AG04450 (cell line): ENCODE measurements around the gene CDC42BPA. TPM values are rescaled to one million over a fixed set of nuclear protein-coding genes. Genes with fewer than 3 reads are reported as not detected.

ENCODE experiments used
- CTCF ChIA-PET: fragments of 300-600, 350-600 bp; formaldehyde crosslinking; extraction: SDS; loops from one replicate; lab custom pipeline; 2022; ENCODE audit warnings: antibody characterized with exemption, inconsistent platforms; lab: Charles Lee
- POLR2A ChIA-PET: fragments of 350-600 bp; formaldehyde crosslinking; extraction: SDS; loops from one replicate; lab custom pipeline; 2021; ENCODE audit warnings: antibody characterized with exemption, inconsistent platforms; lab: Yijun Ruan, JAX
- DNase-seq: peaks from one replicate; pipeline ENCODE4 v3.0.0-alpha.2; 2011; ENCODE audit warnings: low read depth, low spot score
- H3K27ac ChIP-seq: one replicate; pipeline ENCODE4 v1.5.1; 2012; ENCODE audit warnings: low read depth, low read length, control low read depth
- H3K27me3 ChIP-seq: one replicate; pipeline ENCODE4 v1.6.0; 2012; ENCODE audit warnings: low read length; ENCODE audit not compliant: control insufficient read depth, insufficient read depth
- H3K4me3 ChIP-seq: 2 replicates; pipeline ENCODE4 v1.5.1; 2011; ENCODE audit warnings: mild to moderate bottlenecking, low read depth, low read length, control low read depth
- H3K9me3 ChIP-seq: 2 replicates; pipeline ENCODE4 v1.5.1; 2012; ENCODE audit warnings: low read length; ENCODE audit not compliant: control insufficient read depth, insufficient read depth
- polyA plus RNA-seq: library from polyadenylated mRNA; depleted of rRNA; stranded (reverse); fragments of >200 nt; gene quantifications from 2 replicates; pipeline ENCODE4 v1.2.3, GENCODE V29; 2011
- TF ChIP-seq, protein P1 (sequence below): IDR thresholded peaks from 2 replicates; pipeline ENCODE4 v1.5.1; 2011; ENCODE audit warnings: low read depth, low read length, control low read depth, inconsistent platforms

Gene CDC42BPA
- polyA plus RNA-seq, 1 experiment = 30.7 TPM

DNA sequence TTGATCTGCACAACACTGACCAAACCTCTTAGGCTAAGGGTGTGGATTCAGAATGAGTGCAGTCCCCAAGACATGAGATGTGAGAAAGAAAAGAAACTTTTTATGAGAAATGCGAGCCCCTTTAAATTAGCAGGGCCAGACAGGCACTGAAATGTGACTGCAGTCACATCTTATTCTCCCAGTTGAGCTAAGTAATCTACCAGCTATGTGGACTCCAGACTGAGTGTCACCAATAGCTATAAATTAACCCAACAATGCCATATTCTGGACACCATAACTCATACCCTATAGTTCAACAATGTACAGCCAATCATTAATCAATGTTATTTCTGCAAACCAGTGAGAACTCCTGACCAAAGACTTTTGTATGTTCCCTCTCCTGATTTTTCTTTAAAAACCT is 225.0 kb downstream of the CDC42BPA start:
- ChIA-PET CTCF (no interaction called here), POLR2A (no interaction called here)
- no peak for DNase-seq
- TF ChIP-seq, protein P1, sequence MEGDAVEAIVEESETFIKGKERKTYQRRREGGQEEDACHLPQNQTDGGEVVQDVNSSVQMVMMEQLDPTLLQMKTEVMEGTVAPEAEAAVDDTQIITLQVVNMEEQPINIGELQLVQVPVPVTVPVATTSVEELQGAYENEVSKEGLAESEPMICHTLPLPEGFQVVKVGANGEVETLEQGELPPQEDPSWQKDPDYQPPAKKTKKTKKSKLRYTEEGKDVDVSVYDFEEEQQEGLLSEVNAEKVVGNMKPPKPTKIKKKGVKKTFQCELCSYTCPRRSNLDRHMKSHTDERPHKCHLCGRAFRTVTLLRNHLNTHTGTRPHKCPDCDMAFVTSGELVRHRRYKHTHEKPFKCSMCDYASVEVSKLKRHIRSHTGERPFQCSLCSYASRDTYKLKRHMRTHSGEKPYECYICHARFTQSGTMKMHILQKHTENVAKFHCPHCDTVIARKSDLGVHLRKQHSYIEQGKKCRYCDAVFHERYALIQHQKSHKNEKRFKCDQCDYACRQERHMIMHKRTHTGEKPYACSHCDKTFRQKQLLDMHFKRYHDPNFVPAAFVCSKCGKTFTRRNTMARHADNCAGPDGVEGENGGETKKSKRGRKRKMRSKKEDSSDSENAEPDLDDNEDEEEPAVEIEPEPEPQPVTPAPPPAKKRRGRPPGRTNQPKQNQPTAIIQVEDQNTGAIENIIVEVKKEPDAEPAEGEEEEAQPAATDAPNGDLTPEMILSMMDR = no peak
- H3K9me3 ChIP-seq = no peaks in the 10 kb centered on the region
- H3K27ac ChIP-seq = no peak overlapping the region
- no peak overlapping the region for H3K4me3 ChIP-seq
- H3K27me3 ChIP-seq = no peaks in the 10 kb centered on the region

DNA sequence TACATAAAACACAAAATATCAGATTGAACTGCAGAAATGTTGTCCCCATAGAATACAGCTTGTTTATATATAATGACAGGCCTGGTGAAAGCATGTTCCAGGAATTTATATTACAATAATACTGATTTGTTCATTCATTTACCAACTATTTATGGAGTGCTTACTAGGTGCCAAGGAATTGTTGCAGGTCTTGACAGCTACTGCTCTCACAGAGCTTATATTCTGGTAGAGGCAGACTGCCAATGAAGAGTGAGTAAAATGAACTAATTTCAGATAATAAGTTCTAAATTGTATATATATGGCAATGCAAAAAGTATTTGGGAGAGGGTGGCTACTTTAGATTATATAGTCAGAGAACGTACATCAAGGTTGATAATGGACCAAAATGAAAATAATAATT is 226.2 kb downstream of the CDC42BPA start:
- Histone ChIP-seq H3K4me3 (no peak overlapping the region), H3K27me3 (no peaks in the 10 kb centered on the region), H3K9me3 (no peaks in the 10 kb centered on the region), H3K27ac (no peak overlapping the region)
- ChIA-PET POLR2A (no interaction called here), CTCF (interaction anchor here (0.5 kb wide), 1 partner anchor 390 kb away, joined by 4 read pairs; no protein-coding TSS in a partner anchor)
- TF ChIP-seq, protein P1 = no peak
- no peak for DNase-seq

DNA sequence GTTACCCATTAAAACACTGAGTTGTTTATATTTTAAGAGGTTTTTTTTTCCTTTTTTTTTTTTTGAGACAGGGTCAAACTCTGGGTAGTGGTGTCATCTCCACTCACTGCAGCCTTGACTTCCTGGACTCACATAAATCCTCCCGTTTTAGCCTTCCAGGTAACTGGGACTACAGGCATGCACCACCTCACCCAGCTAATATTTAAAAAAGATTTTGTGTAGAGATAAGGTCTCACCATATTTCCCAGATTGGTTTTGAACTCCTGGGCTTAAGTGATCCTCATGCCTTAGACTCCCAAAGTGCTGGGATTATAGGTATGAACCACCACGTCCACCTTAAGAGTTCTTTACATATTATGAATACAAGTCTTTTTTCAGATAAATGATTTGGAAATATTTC is 231.7 kb downstream of the CDC42BPA start:
- no peaks in the 10 kb centered on the region for H3K9me3 ChIP-seq
- TF ChIP-seq, protein P1 = no peak
- H3K27me3 ChIP-seq = no peaks in the 10 kb centered on the region
- H3K27ac ChIP-seq = no peak overlapping the region
- ChIA-PET CTCF (no interaction called here), POLR2A (no interaction called here)
- no peak for DNase-seq
- H3K4me3 ChIP-seq = no peak overlapping the region

DNA sequence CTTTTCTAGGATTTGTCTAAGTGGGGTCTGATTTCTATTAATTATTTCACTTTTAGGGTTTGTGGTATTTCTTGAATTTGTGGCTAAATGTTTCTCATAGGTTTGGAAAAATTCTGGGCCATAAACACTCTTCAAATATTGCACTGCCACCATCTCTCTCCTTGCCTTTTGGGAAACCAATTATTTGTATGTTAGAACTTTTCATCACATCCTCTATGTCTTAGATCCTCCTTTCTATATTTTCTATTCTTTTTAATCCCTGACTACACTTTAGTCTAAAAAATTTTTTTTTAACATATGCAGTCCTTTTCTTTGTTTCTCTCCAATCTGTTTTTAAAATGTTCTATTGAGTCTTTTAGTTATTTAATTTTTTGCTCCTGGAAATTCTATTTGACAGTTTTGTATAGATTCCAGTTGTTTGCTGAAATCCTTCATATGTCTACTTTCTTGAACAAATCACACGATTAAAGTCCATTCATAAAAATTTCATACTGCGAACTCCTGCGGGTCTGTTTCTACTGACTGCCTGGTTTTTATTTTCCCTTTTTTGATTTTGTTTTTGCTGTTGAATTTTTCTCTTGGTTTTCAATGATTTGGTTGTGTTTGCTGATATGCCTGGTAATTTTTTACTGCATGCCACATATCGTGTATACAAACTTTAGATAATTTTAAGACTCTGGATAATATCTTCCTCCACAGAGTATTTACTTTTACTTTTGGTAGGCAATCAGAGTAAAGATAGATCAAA is 235.1 kb downstream of the CDC42BPA start:
- DNase-seq = no peak
- TF ChIP-seq, protein P1 = no peak
- ChIA-PET POLR2A (no interaction called here), CTCF (no interaction called here)
- H3K9me3 ChIP-seq = no peaks in the 10 kb centered on the region
- no peak overlapping the region for H3K4me3 ChIP-seq
- H3K27ac ChIP-seq = no peak overlapping the region
- no peaks in the 10 kb centered on the region for H3K27me3 ChIP-seq

DNA sequence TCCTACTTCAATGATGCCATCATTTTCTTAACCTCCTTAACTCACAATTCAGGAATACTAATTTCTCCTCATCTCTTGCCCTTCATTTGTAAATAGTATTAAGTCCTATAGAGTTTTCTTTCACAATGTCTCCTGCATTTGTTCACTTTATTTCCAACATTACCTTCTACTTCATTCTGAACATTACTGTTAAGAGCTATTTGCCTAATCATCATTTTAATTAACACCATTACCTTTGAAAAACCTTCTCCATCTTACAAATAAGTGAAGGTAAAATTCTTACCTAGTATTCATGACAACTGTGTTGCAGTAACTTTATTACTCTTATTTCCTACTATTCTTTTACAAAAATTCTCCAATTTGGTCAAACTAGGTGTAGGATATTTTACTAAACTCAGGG is 240.5 kb downstream of the CDC42BPA start:
- POLR2A ChIA-PET = no interaction called here
- H3K9me3 ChIP-seq = no peaks in the 10 kb centered on the region
- no peak overlapping the region for H3K4me3 ChIP-seq
- no peak for DNase-seq
- no peaks in the 10 kb centered on the region for H3K27me3 ChIP-seq
- CTCF ChIA-PET = no interaction called here
- no peak overlapping the region for H3K27ac ChIP-seq
- TF ChIP-seq, protein P1 = no peak
